Left ventricle myocardium inferior (tissue), 1 donor: ENCODE results near the gene CDAN1. TPM values are rescaled to one million over a fixed set of nuclear protein-coding genes. Genes with fewer than 3 reads are reported as not detected.

Experiments
- DNase-seq: peaks from one replicate; pipeline ENCODE4 v3.0.0-alpha.2; 2020
- H3K27ac ChIP-seq: fragments of 200-600 bp; replicated peaks from 2 replicates; pipeline ENCODE4 v1.8.0; 2021
- H3K27me3 ChIP-seq: fragments of 200-600 bp; 2 replicates; pipeline ENCODE4 v1.8.0; 2021; ENCODE audit warnings: low read depth
- H3K36me3 ChIP-seq: fragments of 200-600 bp; 2 replicates; pipeline ENCODE4 v1.8.0; 2021
- H3K4me1 ChIP-seq: fragments of 200-600 bp; 2 replicates; pipeline ENCODE4 v1.8.0; 2021
- H3K4me3 ChIP-seq: fragments of 200-600 bp; 2 replicates; pipeline ENCODE4 v1.8.0; 2021; ENCODE audit warnings: mild to moderate bottlenecking, moderate library complexity
- H3K9me3 ChIP-seq: fragments of 200-600 bp; replicated peaks from 2 replicates; pipeline ENCODE4 v1.8.0; 2021
- CTCF ChIP-seq: fragments of 200-600 bp; IDR thresholded peaks from 2 replicates; pipeline ENCODE4 v1.8.0; 2021; ENCODE audit warnings: antibody characterized with exemption, mild to moderate bottlenecking, borderline replicate concordance
- intact Hi-C: fragments of 100-400 bp; cut with micrococcal nuclease; formaldehyde crosslinking; loops from one replicate; pipeline ENCODE4 v1.11.0; 2022
- total RNA-seq: library from RNA; stranded (reverse); fragmentation: NEBNext Ultra II Directional; extraction: Animal tissue kit (Norgen Biotek cat#: 25700); gene quantifications from one replicate; pipeline ENCODE4 v1.2.1, GENCODE V29; 2021
- donor health status: DM: no; HTN: yes; CAD: no; lungs with severe emphysema.

Gene CDAN1
- total RNA-seq, 1 donor from 2014 or later: 6.2 TPM

- H3K27me3 ChIP-seq: no peaks in the 10 kb centered on the region
- TF ChIP-seq CTCF: no peak
- DNase-seq: no peak
- no peaks in the 10 kb centered on the region for H3K9me3 ChIP-seq
- H3K27ac ChIP-seq: peak overlapping the region; percentile 13
- peaks cover 95% of the 10 kb centered on the region for H3K36me3 ChIP-seq
- intact Hi-C loops: no loop called here
- H3K4me3 ChIP-seq: no peak overlapping the region
- H3K4me1 ChIP-seq: peaks cover 30% of the 10 kb centered on the region
These were observed 57.4 kb downstream of the CDAN1 start for GRCh38 chr15:42679285-42680141.

- Histone ChIP-seq H3K9me3 (no peaks in the 10 kb centered on the region), H3K4me3 (no peak overlapping the region), H3K27ac (no peak overlapping the region), H3K4me1 (peaks cover 17% of the 10 kb centered on the region), H3K27me3 (no peaks in the 10 kb centered on the region), H3K36me3 (peaks cover 90% of the 10 kb centered on the region)
- no peak for TF ChIP-seq CTCF
- intact Hi-C loops: no loop called here
- no peak for DNase-seq
These were observed 61.9 kb downstream of the CDAN1 start for GRCh38 chr15:42675021-42675420.

- intact Hi-C loops: no loop called here
- DNase-seq: no peak
- TF ChIP-seq CTCF: no peak
- Histone ChIP-seq H3K4me3 (no peak overlapping the region), H3K36me3 (peaks cover 90% of the 10 kb centered on the region), H3K27me3 (no peaks in the 10 kb centered on the region), H3K9me3 (no peaks in the 10 kb centered on the region), H3K27ac (no peak overlapping the region), H3K4me1 (peaks cover 17% of the 10 kb centered on the region)
These were observed 62.5 kb downstream of the CDAN1 start for GRCh38 chr15:42674472-42674871.

Other genes with a start within 250 kb of the CDAN1 start
- 680 TPM for gene ZNF106, start 246.0 kb downstream of the CDAN1 start, total RNA-seq
- gene SNAP23, start 241.5 kb downstream of the CDAN1 start, total RNA-seq: 34.1 TPM
- 15.0 TPM for gene LRRC57, start 188.3 kb downstream of the CDAN1 start, total RNA-seq
- 9.9 TPM for gene HAUS2, start 188.3 kb downstream of the CDAN1 start, total RNA-seq
- 4.9 TPM for gene STARD9, start 161.5 kb downstream of the CDAN1 start, total RNA-seq
- 23.3 TPM for gene TTBK2, start 183.7 kb upstream of the CDAN1 start, total RNA-seq